Stimulated activated CD8-positive, alpha-beta memory T cell treated with anti-CD3 and anti-CD28 coated beads, Interleukin-15, amount 100 ng/mL, for 48 hours (primary cell): ENCODE measurements around the gene WDFY4.

Experiments used
- DNase-seq, 2 donors: peaks; one replicate each; pipeline ENCODE4 v3.0.0-alpha.2; 2020; ENCODE audit warnings: low read depth in 2 of 2

Gene WDFY4

DNA sequence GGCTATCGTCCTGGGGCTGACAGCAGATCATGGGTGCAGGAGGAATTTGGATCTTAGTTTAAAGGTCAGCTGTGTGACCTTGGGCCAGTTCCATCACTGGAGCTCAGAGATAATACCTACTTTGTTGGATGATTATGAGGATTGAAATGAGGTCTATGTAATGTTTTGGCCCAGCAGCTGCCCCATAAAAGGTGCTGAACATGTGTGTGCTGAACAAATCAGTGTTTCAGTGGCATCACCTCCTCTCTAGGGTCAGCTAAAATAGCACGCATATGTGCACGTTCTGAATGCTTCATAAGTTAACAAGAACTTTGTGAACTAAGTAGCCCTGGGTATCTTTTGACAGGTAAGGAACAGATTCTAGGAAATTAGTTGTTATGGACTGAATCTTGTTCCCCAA is 339.8 kb downstream of the WDFY4 start:
- no peak for DNase-seq

DNA sequence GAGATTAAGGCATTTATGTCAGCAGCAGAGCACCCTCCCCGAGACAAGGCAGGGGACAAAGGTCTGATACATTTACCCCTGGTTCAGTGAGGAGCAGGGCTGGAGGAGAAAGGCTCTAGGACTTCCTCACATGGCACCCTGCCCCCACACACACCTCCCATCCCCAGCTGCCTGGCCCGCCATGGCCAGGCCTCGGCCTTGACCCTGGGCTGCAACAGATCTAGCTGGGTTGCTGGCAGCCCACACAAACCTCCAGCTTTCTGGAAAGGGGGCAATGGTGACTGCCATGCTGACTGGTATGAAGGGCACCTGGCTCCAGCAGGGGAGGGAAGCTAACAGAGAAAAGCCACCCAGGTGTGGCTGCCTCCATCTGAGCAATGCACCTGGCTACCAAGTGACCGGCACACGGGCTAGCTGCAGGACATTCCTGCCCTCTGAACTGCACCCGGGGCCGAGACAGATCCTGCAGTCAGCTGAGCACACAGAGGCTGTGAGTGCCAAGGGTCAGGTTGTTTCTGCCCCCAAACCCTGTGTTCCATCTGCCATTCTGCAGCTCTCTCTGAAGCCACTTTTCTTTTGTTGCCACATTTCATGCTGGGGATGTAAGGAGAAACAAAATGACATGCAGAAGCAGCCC is 340.8 kb downstream of the WDFY4 start:
- no peak for DNase-seq

DNA sequence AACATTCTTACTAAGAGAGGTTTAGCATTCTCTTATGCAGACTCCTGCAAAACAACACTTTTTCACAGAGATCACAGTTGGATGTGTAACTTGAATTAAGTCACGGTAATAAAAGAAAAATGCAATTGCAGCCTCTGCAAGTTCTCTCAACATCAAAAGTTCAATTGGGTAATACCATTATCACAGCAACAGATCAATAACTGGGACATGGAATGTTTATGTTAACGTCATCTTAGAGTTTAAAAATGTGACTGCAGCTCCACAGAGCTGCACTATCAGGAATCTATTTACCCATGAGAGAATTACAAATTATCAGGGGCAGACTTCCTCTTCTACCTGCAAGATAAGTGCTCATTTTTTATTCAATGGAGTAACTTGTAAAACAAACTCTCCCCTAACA is 344.0 kb downstream of the WDFY4 start:
- DNase-seq: no peak

DNA sequence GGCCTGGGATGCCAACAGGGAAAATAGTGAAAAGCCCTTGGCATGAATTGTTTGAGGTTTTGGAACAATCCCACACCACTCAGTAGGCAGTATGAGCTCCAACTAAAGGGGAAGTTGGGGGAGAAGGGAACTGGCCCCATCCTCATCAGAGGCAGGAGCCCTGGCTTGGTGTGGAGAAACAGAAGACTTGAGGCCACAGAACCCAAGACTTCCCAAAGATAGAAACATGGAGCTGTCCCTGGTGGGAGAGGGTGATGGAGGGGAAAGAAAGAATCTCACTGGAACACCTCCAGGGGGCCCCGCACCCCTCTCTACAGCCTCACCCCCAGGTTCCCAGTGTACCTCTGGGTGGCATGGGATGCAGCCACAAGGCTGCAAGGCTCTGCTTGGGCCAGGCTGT is 345.0 kb downstream of the WDFY4 start:
- DNase-seq: no peak
